ENCODE measurements around the gene CDR2. TPM values are rescaled to one million over a fixed set of nuclear protein-coding genes. Genes with fewer than 3 reads are reported as not detected.
A peak's percentile ranks its signal among the peaks of the same experiment; 100 is the strongest.

The CDR2 gene
- total and polyA plus RNA-seq, 2 of the 13 experiments (the other 11 are each of a cell fraction or from before 2014, with no cell fraction given) = 59.0 to 78.9 TPM

DNA sequence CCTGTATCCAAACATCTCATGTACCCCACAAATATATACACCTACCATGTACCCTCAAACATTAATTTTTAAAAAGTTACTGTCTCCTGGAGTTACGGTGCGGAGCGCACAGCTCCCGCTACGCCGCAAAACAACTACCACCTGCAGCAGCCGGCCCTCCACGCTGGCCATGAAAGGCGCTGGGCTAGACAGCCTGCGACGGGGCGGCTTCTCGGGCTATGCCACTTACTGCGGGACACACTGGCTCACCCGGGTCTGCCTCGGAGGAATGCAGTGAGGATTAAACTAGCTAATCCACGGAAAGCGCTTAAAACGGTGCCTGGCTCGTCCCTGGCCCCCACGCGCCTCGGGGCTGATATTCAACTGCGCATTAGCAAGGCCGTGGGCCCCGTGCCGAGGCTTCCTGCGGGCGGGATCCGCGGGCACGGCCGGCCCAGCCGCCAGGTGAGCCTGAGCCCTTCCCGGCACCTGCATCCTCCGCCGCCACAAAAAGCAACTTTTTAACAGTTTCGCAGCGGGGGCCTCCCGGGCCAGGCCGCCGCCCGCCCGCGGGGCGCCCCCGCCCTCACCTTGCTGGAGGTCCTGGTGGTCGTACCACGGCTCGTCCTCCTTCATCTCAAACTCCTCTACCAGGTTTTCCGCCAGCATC, 633 bp downstream of the CDR2 start (continued):
- TF ChIP-seq, protein P1, sequence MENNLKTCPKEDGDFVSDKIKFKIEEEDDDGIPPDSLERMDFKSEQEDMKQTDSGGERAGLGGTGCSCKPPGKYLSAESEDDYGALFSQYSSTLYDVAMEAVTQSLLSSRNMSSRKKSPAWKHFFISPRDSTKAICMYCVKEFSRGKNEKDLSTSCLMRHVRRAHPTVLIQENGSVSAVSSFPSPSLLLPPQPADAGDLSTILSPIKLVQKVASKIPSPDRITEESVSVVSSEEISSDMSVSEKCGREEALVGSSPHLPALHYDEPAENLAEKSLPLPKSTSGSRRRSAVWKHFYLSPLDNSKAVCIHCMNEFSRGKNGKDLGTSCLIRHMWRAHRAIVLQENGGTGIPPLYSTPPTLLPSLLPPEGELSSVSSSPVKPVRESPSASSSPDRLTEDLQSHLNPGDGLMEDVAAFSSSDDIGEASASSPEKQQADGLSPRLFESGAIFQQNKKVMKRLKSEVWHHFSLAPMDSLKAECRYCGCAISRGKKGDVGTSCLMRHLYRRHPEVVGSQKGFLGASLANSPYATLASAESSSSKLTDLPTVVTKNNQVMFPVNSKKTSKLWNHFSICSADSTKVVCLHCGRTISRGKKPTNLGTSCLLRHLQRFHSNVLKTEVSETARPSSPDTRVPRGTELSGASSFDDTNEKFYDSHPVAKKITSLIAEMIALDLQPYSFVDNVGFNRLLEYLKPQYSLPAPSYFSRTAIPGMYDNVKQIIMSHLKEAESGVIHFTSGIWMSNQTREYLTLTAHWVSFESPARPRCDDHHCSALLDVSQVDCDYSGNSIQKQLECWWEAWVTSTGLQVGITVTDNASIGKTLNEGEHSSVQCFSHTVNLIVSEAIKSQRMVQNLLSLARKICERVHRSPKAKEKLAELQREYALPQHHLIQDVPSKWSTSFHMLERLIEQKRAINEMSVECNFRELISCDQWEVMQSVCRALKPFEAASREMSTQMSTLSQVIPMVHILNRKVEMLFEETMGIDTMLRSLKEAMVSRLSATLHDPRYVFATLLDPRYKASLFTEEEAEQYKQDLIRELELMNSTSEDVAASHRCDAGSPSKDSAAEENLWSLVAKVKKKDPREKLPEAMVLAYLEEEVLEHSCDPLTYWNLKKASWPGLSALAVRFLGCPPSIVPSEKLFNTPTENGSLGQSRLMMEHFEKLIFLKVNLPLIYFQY (CRISPR knock-in tag; IDR thresholded peaks at IDR 0.05; ENCODE audit: borderline replicate concordance) = no peak
- no peak for TF ChIP-seq TCF7L2 (IDR thresholded peaks at IDR 0.05; ENCODE audit: low read depth, low read length)
- no peak for TF ChIP-seq ZEB1 (IDR thresholded peaks at IDR 0.05; ENCODE audit: insufficient replicate concordance, low read depth)
- TF ChIP-seq KLF12 (CRISPR knock-in tag; IDR thresholded peaks at IDR 0.05; ENCODE audit: borderline replicate concordance) = no peak
- TF ChIP-seq ZNF775 (CRISPR knock-in tag; IDR thresholded peaks at IDR 0.05; ENCODE audit: borderline replicate concordance) = no peak
- no peak for TF ChIP-seq MBD4 (IDR thresholded peaks at IDR 0.05; ENCODE audit: borderline replicate concordance, low read length)
- no peak for TF ChIP-seq NCOA5 (CRISPR knock-in tag; IDR thresholded peaks at IDR 0.05)
- TF ChIP-seq ZSCAN29 (CRISPR knock-in tag; conservative IDR thresholded peaks at IDR 0.05) = no peak
- TF ChIP-seq SMAD3 (CRISPR knock-in tag; IDR thresholded peaks at IDR 0.05) = no peak
- TF ChIP-seq CHD2 (IDR thresholded peaks at IDR 0.05; ENCODE audit: low read depth, low read length) = no peak
- peak; percentile 50; the same call in 1 of the 2 replicates for TF ChIP-seq HOXA3 (CRISPR knock-in tag; IDR thresholded peaks at IDR 0.05)
- TF ChIP-seq, protein P2, sequence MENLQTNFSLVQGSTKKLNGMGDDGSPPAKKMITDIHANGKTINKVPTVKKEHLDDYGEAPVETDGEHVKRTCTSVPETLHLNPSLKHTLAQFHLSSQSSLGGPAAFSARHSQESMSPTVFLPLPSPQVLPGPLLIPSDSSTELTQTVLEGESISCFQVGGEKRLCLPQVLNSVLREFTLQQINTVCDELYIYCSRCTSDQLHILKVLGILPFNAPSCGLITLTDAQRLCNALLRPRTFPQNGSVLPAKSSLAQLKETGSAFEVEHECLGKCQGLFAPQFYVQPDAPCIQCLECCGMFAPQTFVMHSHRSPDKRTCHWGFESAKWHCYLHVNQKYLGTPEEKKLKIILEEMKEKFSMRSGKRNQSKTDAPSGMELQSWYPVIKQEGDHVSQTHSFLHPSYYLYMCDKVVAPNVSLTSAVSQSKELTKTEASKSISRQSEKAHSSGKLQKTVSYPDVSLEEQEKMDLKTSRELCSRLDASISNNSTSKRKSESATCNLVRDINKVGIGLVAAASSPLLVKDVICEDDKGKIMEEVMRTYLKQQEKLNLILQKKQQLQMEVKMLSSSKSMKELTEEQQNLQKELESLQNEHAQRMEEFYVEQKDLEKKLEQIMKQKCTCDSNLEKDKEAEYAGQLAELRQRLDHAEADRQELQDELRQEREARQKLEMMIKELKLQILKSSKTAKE (CRISPR knock-in tag; IDR thresholded peaks at IDR 0.05; ENCODE audit: borderline replicate concordance) = no peak
- TF ChIP-seq, protein P3, sequence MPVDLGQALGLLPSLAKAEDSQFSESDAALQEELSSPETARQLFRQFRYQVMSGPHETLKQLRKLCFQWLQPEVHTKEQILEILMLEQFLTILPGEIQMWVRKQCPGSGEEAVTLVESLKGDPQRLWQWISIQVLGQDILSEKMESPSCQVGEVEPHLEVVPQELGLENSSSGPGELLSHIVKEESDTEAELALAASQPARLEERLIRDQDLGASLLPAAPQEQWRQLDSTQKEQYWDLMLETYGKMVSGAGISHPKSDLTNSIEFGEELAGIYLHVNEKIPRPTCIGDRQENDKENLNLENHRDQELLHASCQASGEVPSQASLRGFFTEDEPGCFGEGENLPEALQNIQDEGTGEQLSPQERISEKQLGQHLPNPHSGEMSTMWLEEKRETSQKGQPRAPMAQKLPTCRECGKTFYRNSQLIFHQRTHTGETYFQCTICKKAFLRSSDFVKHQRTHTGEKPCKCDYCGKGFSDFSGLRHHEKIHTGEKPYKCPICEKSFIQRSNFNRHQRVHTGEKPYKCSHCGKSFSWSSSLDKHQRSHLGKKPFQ (CRISPR knock-in tag; IDR thresholded peaks at IDR 0.05; ENCODE audit: insufficient replicate concordance) = no peak
- TF ChIP-seq, protein P4, sequence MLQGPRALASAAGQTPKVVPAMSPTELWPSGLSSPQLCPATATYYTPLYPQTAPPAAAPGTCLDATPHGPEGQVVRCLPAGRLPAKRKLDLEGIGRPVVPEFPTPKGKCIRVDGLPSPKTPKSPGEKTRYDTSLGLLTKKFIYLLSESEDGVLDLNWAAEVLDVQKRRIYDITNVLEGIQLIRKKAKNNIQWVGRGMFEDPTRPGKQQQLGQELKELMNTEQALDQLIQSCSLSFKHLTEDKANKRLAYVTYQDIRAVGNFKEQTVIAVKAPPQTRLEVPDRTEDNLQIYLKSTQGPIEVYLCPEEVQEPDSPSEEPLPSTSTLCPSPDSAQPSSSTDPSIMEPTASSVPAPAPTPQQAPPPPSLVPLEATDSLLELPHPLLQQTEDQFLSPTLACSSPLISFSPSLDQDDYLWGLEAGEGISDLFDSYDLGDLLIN (CRISPR knock-in tag; IDR thresholded peaks at IDR 0.05; ENCODE audit: borderline replicate concordance) = peak; percentile 7; the same call in 1 of the 2 replicates
- TF ChIP-seq, protein P5, sequence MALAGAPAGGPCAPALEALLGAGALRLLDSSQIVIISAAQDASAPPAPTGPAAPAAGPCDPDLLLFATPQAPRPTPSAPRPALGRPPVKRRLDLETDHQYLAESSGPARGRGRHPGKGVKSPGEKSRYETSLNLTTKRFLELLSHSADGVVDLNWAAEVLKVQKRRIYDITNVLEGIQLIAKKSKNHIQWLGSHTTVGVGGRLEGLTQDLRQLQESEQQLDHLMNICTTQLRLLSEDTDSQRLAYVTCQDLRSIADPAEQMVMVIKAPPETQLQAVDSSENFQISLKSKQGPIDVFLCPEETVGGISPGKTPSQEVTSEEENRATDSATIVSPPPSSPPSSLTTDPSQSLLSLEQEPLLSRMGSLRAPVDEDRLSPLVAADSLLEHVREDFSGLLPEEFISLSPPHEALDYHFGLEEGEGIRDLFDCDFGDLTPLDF (CRISPR knock-in tag; IDR thresholded peaks at IDR 0.05) = no peak; the same call in 1 of the 2 replicates
- TF ChIP-seq ZNF430 (CRISPR knock-in tag; IDR thresholded peaks at IDR 0.05) = peak; percentile 67; the same call in 1 of the 2 replicates
- TF ChIP-seq ELF1 (CRISPR knock-in tag; IDR thresholded peaks at IDR 0.05) = 0 out of 2 replicates have a peak, but pooled peaks have one; percentile 11
- no peak for TF ChIP-seq ZNF652 (CRISPR knock-in tag; IDR thresholded peaks at IDR 0.05; ENCODE audit: borderline replicate concordance, low read depth)
- TF ChIP-seq DNMT3B (CRISPR knock-in tag; conservative IDR thresholded peaks at IDR 0.05) = no peak

Data from HepG2 (cell line).